Fibroblast of pulmonary artery (primary cell): ENCODE data around the gene CDH5.

Source experiments
- DNase-seq: peaks from one replicate; pipeline ENCODE4 v3.0.0-alpha.2; 2010; ENCODE audit warnings: low read depth
- H3K4me3 ChIP-seq: replicated peaks from 2 replicates; pipeline ENCODE4 v1.5.1; 2011; ENCODE audit warnings: low read depth, mild to moderate bottlenecking, control low read depth, low read length, moderate library complexity
- TF ChIP-seq, protein P1 (sequence below): IDR thresholded peaks from 2 replicates; pipeline ENCODE4 v1.5.1; 2011; ENCODE audit warnings: mild to moderate bottlenecking, control low read depth, low read length, inconsistent platforms; ENCODE audit errors: missing control alignments

The CDH5 gene

DNA sequence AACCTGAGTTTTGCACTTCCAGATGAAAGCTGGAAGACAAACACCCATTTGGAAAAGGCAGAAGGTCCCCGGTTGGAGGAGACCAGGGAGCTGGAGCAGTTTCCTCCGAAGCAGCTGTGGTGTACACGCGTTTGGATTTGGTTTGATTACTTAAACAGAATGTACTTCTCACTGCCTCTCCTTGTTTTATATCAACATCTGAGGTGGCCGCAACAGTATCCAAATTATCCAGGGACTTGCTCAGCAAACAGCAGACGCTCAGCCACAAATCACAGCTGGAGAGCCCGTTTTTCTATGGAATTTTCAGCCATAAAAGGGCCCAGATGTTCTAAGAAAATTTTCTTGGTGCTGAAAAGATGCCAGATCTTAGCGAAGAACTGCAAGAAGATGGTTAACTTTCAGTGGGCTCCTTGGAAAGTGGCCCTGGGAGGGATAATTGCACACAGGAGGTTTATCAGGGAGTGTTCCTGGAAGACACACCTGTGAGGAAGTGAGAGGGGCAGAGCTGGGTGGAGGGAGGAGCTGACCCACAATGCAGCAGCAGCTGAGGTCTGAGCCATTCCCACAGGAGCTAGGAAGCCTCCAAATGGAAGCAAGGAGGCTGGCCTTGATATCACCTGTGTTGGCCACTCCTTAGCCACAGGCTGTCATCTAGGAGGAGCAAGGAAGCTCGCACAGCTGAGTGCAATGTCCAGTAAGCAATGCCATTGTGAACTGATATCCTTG lies 28.9 kb upstream of the CDH5 start:
- no peak for DNase-seq
- no peak overlapping the region for H3K4me3 ChIP-seq
- TF ChIP-seq, protein P1, sequence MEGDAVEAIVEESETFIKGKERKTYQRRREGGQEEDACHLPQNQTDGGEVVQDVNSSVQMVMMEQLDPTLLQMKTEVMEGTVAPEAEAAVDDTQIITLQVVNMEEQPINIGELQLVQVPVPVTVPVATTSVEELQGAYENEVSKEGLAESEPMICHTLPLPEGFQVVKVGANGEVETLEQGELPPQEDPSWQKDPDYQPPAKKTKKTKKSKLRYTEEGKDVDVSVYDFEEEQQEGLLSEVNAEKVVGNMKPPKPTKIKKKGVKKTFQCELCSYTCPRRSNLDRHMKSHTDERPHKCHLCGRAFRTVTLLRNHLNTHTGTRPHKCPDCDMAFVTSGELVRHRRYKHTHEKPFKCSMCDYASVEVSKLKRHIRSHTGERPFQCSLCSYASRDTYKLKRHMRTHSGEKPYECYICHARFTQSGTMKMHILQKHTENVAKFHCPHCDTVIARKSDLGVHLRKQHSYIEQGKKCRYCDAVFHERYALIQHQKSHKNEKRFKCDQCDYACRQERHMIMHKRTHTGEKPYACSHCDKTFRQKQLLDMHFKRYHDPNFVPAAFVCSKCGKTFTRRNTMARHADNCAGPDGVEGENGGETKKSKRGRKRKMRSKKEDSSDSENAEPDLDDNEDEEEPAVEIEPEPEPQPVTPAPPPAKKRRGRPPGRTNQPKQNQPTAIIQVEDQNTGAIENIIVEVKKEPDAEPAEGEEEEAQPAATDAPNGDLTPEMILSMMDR, result no peak

DNA sequence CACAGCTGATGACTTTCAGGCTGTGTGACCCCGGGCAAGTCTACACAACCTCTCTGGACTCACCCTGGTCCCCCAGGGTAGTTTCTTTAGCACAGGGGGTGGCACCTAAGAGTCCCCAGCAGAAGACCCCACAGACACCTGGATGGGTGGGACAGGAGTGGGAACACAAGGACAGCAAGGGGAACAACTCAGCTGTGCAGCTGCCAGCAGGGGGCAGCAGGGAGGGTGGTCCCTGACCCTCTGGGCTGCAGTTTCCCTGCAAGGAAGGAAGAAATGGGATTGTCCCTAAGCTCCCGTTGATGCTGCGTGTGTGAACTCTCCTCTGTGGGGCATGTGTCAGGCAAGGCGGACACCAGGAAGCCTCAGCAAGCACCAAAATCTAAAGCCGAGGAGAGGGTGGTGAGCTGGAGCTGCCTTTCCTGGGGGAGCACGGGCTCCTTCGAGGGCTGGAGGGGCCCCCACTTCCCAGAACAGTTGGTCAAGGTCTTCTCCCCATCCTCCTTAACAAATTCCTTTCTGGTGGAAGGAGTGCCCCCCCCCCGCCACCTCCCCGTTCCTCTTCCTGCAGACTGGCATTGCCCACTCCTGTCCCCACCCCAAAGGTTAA lies 24.1 kb upstream of the CDH5 start:
- TF ChIP-seq, protein P1, result peak; percentile 88

DNA sequence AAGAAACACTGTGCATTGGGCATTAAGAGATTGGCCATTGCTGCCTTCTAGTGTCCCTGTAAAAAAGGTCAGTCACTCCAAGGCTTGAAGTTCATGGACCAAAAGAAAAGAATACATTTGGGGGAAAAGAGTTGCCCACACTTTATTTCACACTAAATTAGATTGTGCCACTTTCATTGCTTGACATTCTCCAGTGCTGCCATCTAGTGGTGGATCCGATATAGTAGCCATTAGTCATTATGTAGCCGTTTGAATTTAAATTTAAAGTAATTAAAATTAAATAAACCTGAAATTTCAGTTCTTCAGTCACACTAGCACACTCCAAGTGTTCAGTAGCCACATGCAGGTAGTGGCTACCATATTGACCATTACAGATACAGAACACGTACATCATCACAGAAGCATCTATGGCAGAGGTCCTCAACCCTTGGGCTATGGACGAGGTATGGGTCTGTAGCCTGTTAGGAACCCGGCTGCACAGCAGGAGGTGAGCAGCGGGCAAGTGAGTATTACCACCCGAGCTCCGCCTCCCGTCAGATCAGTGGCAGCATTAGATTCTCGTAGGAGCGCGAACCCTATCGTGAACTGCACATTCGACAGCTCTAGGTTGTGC lies 21.9 kb upstream of the CDH5 start:
- DNase-seq, result peak; percentile 67
- H3K4me3 ChIP-seq, result no peak overlapping the region
- TF ChIP-seq, protein P1, result peak; percentile 73

More for the DNA sequence above, 24.1 kb upstream of the CDH5 start:
- no peak overlapping the region for H3K4me3 ChIP-seq
- peak; percentile 39 for DNase-seq

DNA sequence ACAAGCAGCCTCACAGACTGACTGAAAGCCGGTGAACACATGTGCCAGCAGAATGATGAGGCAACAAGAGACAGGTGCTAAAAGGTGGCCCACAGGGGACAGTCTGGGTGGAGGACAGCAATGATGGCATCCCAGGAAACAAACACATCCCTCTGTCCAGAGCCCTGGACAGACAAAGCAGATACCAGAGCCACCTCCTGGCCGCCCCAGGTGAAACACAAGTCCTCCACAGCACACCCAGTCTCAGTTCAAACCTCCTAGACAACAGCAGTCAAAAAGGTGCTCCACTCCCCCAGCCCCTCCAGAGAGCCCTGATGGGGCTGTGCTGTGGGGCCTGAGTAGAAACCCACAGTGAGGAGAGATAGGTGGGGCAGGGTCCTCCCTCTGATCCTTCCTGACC lies 20.3 kb upstream of the CDH5 start:
- H3K4me3 ChIP-seq, result no peak overlapping the region
- no peak for DNase-seq
- TF ChIP-seq, protein P1, result no peak

DNA sequence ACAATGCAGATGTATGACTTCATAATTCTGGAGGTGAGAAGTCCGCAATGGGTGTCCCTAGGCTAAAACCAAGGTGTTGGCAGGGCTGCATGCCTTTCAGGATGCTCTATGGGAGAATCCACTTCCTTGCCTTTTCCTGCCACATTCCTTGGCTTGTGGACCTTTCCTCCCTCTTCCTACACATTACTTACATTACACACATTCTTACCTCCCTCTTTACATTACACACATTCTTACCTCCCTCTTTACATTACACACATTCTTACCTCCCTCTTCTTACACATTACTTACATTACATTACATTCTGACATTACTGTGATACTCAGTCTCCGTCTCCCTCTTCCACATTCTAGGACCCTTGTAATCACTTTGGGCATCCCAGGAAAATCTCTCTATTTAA lies 14.2 kb upstream of the CDH5 start:
- TF ChIP-seq, protein P1, result no peak
- DNase-seq, result no peak
- H3K4me3 ChIP-seq, result no peak overlapping the region

DNA sequence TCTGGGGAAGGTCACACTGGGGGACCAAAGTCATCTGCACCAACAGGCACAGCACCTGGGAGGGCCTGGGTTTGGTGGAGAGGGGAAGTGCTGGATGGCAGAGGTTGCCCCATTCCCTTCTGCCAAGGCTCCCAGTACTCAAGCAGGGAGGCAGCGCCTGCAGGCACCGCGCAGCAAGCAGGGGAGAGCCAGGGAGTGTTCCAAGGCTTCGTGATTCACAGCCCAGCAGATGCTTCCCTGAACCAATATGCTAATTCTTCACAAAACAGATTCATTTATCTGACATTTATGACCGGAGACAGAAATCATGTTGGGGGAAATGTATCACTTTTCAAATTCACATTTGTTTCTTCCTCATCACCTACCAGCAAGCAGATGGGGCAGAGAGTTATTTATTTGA lies 13.4 kb upstream of the CDH5 start:
- H3K4me3 ChIP-seq, result no peak overlapping the region
- TF ChIP-seq, protein P1, result no peak
- no peak for DNase-seq
